GM12864 (cell line): ENCODE results near the gene RNFT2.

ENCODE experiments used
- DNase-seq: peaks from one replicate; pipeline ENCODE4 v3.0.0-alpha.2; 2011; ENCODE audit warnings: low read depth
- H3K4me3 ChIP-seq: 2 replicates; pipeline ENCODE4 v1.5.1; 2011; ENCODE audit warnings: mild to moderate bottlenecking, low read depth, low read length, control low read depth
- CTCF ChIP-seq: IDR thresholded peaks from 2 replicates; pipeline ENCODE4 v1.5.1; 2011; ENCODE audit warnings: low read depth, mild to moderate bottlenecking, moderate library complexity, low read length, control low read depth, inconsistent platforms; ENCODE audit errors: missing control alignments

Gene RNFT2

DNA sequence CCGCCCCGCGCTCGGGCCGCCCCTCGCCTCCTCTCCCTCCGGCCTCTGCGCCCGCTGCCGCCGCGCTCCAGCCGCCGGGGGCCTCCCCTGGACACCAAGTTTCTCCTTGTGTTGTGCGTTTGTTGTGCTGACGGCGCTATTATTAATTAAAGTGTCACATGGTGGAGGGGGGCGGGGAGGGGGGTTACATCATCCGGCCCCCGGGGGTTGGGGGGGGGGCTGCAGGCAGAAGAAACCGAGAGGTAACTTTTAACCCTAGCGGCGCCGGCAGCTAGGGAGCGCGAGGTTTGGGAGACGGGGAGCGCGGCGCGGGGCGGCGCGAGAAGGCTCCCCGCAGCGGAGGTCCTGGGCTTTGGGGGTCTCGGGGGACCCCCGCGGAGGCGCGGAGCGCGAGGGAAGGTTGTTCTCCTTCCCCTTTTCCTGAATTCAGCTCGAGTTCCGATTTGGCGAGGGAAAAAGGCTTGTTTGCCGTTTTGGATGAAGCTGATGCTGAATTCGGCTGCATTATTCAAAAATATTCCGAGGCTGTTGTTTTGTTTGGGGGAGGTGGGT, 143.3 kb downstream of the RNFT2 start, which contains the start of gene HRK:
TSS of gene HRK (minus strand) at position 117 of the 552 bp plus-strand sequence. CDS start 134 bp downstream, outside the sequence.
- DNase-seq, result no peak
- no peak within 1 kb of the TSS; the same call in 1 of the 2 replicates for H3K4me3 ChIP-seq
- TF ChIP-seq CTCF, result no peak

DNA sequence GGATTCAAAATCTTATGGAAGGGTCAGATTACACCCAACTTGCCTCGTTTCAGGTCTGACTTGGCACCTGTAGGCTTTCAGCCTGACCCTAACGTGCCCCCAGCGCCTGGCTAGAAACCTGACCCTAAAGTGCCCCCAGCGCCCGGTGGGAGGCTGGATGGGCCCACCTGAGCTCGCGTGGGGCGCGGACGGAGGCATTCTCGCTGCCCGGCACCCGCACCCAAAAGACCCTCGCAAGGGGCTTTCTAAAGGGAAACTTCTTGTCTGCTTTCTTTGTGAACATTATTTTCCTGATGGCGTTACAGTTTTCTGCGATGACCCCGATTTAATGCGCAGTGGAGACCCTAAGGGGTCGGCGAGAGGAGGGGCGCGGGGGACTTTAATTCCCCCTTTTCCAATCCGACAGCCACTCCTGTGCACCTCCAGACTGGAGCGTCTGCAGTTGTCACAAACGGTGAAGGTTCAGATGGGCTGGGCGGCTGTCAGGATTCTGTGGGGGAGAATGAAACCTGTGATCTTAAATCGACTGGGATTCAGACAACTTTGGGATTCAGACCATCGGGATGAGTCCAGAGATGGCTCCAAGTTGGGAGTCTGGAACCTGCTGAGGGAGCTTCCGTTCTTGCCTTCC, 143.9 kb downstream of the RNFT2 start:
- no peak for TF ChIP-seq CTCF
- DNase-seq, result no peak
- no peak overlapping the region for H3K4me3 ChIP-seq

- no peak for TF ChIP-seq CTCF
- no peak for DNase-seq
- no peak overlapping the region for H3K4me3 ChIP-seq
Observed at GRCh38 chr12:116882742-116883141, 144.6 kb downstream of the RNFT2 start.

DNA sequence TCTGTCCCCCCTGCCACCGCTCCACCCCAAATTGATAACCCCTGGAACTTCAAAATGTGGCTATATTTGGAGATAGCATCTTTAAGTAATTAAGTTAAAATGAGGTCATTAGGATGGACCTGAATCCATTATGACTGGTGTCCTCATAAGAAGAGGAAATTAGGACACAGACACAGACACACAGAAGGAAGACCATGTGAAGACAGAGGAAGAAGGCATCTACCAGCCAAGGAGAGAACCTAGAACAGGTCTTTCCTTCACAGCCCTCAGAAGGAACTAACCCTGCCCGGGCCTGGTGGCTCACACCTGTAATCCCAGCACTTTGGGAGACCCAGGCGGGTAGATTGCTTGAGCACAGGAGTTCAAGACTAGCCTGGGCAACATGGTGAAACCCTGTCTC, 146.8 kb downstream of the RNFT2 start:
- H3K4me3 ChIP-seq, result no peak overlapping the region
- DNase-seq, result no peak
- TF ChIP-seq CTCF, result no peak

GRCh38 chr12:116885491-116885890, 147.4 kb downstream of the RNFT2 start:
- no peak for DNase-seq
- TF ChIP-seq CTCF, result no peak
- no peak overlapping the region for H3K4me3 ChIP-seq

DNA sequence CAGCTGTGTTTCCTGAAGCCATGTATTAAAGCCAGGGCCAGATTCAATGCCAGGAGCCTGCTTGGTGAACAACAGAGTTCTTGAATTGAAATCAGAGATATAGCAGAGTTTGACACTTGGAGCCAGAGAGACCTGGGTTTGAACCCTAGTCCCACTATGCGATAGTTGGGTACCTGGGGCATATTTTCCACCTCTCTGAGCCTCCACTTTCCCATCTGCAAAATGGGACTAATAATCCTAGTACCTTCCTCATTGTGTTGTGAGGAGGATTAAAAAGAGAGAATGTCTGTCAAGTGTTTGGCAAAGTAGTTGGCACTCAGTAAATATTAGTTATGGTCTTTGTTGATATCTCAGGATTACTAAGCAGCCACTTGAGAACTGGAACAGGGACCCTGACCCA, 149.1 kb downstream of the RNFT2 start:
- no peak for TF ChIP-seq CTCF
- DNase-seq, result no peak
- no peak overlapping the region for H3K4me3 ChIP-seq

DNA sequence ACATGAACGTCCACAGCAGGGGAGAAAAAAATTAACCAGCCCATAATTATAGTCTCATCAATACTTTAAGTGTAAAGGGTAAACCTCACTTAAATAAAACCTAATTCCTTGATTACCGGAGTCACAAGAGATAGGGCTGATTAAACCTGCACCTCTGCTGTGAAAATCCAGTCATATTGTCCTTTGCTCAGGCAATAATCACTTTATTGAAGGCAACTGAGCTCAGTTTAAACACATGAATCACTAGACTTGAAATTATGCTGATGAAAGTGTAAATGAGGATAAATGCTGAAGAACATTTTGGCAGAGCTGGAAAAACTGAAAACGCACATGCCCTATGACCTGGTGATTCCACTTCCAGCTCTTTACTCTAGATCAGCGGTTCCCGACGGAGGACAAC, 149.8 kb downstream of the RNFT2 start:
- TF ChIP-seq CTCF, result no peak
- H3K4me3 ChIP-seq, result no peak overlapping the region
- DNase-seq, result no peak
